Motor neuron (in vitro differentiated cells): ENCODE data around the gene TMPRSS9. TPM values are rescaled to one million over a fixed set of nuclear protein-coding genes. Genes with fewer than 3 reads are reported as not detected.
"Not testable (repeated sequence)": the region's sequence is repeated elsewhere in the genome, so short reads cannot be mapped to it uniquely, and the experiment has no call there.

ENCODE experiments used
- ATAC-seq, 8 experiments: fragments of 200-7000 bp; cut with Tn5 transposase; replicated peaks in 6 of 8; 2 replicates each; pipeline ENCODE4 v1.8.0; 2021; ENCODE audit warnings: mild to moderate bottlenecking in 8 of 8, moderate library complexity in 8 of 8
- H3K27ac ChIP-seq, 2 donors: fragments of 250-450 bp; sonication (Bioruptor Pico); 2 replicates each; pipeline ENCODE4 v1.9.0; 2021; ENCODE audit warnings: antibody characterized with exemption in 2 of 2, mild to moderate bottlenecking in 2 of 2, moderate library complexity in 1 of 2
- H3K4me1 ChIP-seq, 2 donors: fragments of 250-450 bp; sonication (Bioruptor Pico); replicated peaks in 1 of 2; 2 replicates each; pipeline ENCODE4 v1.6.1; 2021; ENCODE audit warnings: antibody characterized with exemption in 2 of 2, mild to moderate bottlenecking in 2 of 2, moderate library complexity in 1 of 2
- H3K4me3 ChIP-seq, 5 donors: fragments of 250-450 bp; sonication (Bioruptor Pico); 2 replicates each; pipeline ENCODE4 v1.9.0; 2021; ENCODE audit warnings: antibody characterized with exemption in 5 of 5, mild to moderate bottlenecking in 5 of 5, moderate library complexity in 4 of 5
- WGBS, 10 experiments: fragments of 450-650 bp; shearing (Covaris generic); methylation state at CpG; one replicate each; pipeline ENCODE4 v1.0.0; 2022; 5-methylcytosine and 5-hydroxymethylcytosine counted together
- in situ Hi-C, 9 experiments: fragments of 400-800 bp; cut with MboI; loops; one replicate each; pipeline ENCODE4 v1.15.0; 2021; ENCODE audit warnings: low sequenced_read_pairs in 9 of 9, low pct_unique_long_range_greater_than_20kb in 2 of 9; ENCODE audit not compliant: unreplicated experiment in 9 of 9
- total RNA-seq, 8 experiments: library from RNA; unstranded; fragments of 300-600 nt; gene quantifications; 2 replicates each; pipeline versions ENCODE4 v1.2.3 to v1.2.4, GENCODE V29; 2022

TMPRSS9 gene
- total RNA-seq, 8 experiments from 2014 or later = 0.33 to 4.1 (median 0.56) TPM; not detected in 1

DNA sequence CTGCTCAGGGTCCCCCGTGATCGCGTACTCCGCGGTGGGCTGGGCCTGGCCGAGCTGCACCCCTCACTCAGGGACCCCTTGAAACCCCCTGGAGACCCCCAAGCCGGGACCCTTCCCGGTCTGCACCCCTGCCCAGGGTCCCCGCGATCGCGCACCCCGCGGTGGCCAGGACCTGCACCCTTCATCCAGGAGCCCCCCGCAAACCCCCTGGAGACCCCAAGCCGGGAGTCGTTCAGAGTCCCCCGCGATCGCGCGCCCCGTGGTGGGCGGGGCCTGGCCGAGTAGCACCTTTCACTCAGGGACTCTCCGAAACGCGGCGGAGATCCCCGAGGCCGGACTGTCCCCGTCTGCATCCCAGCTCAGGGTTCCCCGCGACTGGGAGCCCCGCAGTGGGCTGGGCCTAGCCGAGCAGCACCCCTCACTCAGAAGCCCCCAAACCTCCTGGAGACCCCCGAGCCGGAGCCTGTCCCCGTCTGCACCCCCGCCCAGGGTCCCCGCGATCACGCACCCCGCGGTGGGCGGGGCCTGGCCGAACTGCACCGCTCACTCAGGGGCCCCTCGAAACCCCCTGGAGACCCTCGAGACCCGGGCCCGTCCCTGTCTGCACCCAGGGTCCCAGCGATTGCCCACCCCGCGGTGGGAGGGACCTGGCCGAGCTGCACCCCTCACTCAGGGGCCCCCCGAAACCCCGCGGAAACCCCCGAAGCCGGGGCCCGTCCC is 95.9 kb downstream of the TMPRSS9 start:
- in situ Hi-C loops = loop anchor here in 1 of 9 experiments (25.0 kb wide), 1 partner anchor 131 kb away; no protein-coding TSS in a partner anchor
- WGBS, 10 experiments = no CpG with 5 or more reads among the region's 62 CpGs
- ATAC-seq = peak; percentile 5 to 34 (median 18)
- peak overlapping the region; percentile 77 to 100 (median 89) for H3K4me3 ChIP-seq
- H3K4me1 ChIP-seq = peaks cover 6 to 7% of the 10 kb centered on the region in 2 donors
- H3K27ac ChIP-seq = peak overlapping the region; percentile 73 to 84

DNA sequence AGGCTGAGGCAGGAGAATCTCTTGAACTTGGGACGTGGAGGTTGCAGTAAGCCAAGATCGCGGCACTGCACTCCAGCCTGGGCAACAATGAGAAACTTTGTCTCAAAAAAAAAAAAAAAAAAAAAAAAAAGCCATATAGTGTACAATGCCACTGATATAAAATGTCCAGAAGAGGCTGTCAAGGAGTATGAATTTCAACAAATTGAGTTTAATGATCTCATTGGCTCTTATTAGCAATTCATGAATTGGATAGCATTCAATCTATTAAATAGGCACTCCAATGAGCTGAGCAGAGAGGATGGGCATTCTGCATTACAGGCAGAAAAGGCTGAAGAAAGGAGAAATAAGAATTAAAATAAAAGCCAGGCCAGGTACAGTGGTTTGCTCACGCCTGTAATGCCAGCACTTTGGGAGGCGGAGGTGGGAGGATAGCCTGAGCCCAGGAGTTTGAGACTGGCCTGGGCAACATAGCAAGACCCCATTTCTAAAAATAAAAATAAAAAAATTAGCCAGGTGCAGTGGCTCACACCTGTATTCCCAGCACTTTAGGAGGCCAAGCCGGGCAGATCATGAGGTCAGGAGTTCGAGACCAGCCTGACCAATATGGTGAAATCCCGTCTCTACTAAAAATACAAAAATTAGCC is 97.5 kb downstream of the TMPRSS9 start:
- in situ Hi-C loops = loop anchor here in 1 of 9 experiments (25.0 kb wide), 1 partner anchor 130 kb away; no protein-coding TSS in a partner anchor
- H3K4me1 ChIP-seq = peaks cover 6 to 7% of the 10 kb centered on the region in 2 donors
- no peak overlapping the region for H3K27ac ChIP-seq
- ATAC-seq = no peak
- H3K4me3 ChIP-seq = peak overlapping the region in 4 of 5 donors; percentile 77 to 100 (median 88)
- WGBS, 10 experiments = 77 to 100% (median 94%) methylated on average over 1 to 8 of the region's 8 CpGs; no CpG with 5 or more reads in 1 of the 10 experiments

DNA sequence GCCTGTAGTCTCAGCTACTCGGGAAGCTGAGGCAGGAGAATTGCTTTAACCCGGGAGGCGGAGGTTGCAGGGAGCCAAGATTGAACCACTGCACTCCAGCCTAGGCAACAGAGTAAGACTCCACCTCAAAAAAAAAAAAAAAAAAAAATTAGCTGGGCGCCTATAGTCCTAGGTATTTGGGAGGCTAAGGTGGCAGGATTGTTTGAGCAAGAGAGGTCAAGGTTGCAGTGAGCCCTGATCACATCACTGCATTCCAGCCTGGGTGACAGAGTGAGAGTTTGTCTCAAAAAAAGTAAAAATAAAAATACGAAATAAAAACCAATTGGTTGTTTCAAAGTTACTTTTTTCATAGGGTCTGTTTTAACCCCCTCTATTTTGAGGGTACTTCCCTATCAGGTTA is 98.0 kb downstream of the TMPRSS9 start:
- Histone ChIP-seq H3K4me1 (peaks cover 6 to 7% of the 10 kb centered on the region in 2 donors), H3K27ac (no peak overlapping the region), H3K4me3 (no peak overlapping the region)
- WGBS, 10 experiments = 71 to 100% (median 90%) methylated on average over 1 to 5 of the region's 5 CpGs; no CpG with 5 or more reads in 1 of the 10 experiments
- no peak for ATAC-seq
- in situ Hi-C loops = loop anchor here in 1 of 9 experiments (25.0 kb wide), 1 partner anchor 129 kb away; no protein-coding TSS in a partner anchor

DNA sequence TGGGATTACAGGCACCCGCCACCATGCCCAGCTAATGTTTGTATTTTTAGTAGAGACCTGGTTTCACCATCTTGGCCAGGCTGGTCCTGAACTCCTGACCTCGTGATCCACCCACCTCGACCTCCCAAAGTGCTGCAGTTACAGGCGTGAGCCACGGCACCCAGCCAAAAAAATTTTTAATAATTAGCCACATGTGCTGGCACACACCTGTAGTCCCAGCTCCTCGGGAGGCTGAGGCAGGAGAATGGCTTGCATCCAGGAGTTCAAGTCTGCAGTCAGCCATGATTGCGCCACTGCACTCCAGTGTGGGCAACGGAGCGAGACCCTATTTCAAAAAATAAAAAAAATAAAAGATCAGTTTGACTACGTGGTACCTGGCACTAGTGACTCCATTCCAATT is 98.7 kb downstream of the TMPRSS9 start:
- ATAC-seq, H3K4me1 ChIP-seq, H3K4me3 ChIP-seq, H3K27ac ChIP-seq: not testable (repeated sequence)
- in situ Hi-C loops = loop anchor here in 1 of 9 experiments (25.0 kb wide), 1 partner anchor 129 kb away; no protein-coding TSS in a partner anchor
- 80 to 100% (median 97%) methylated on average over 1 to 9 of the region's 10 CpGs; no CpG with 5 or more reads in 3 of the 10 experiments for WGBS, 10 experiments

DNA sequence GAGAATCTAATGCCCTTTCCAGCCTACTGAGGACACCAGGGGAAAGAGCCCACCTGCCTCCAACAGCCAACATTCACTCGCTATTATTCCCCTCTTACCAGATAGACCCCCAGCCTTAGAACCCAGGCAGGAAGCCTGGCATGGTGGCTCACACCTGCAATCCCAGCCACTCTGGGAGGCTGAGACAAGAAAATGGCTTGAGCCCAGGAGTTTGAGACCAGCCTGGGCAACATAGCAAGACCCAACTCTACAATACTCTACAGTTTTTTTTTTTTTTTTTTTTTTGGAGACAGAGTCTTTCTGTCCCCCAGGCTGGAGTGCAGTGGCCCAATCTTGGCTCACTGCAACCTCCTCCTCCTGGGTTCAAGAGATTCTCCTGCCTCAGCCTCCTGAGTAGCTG is 100.2 kb downstream of the TMPRSS9 start:
- no peak for ATAC-seq
- Histone ChIP-seq H3K27ac (no peak overlapping the region), H3K4me3 (no peak overlapping the region), H3K4me1 (peaks cover 2 to 3% of the 10 kb centered on the region in 2 donors)
- in situ Hi-C loops = loop anchor here in 2 of 9 experiments (10.0 to 25.0 kb wide), 2 partner anchors 127 to 155 kb away; no protein-coding TSS in a partner anchor
- 100% methylated on average over 1 of the region's 1 CpG; no CpG with 5 or more reads in 7 of the 10 experiments for WGBS, 10 experiments

DNA sequence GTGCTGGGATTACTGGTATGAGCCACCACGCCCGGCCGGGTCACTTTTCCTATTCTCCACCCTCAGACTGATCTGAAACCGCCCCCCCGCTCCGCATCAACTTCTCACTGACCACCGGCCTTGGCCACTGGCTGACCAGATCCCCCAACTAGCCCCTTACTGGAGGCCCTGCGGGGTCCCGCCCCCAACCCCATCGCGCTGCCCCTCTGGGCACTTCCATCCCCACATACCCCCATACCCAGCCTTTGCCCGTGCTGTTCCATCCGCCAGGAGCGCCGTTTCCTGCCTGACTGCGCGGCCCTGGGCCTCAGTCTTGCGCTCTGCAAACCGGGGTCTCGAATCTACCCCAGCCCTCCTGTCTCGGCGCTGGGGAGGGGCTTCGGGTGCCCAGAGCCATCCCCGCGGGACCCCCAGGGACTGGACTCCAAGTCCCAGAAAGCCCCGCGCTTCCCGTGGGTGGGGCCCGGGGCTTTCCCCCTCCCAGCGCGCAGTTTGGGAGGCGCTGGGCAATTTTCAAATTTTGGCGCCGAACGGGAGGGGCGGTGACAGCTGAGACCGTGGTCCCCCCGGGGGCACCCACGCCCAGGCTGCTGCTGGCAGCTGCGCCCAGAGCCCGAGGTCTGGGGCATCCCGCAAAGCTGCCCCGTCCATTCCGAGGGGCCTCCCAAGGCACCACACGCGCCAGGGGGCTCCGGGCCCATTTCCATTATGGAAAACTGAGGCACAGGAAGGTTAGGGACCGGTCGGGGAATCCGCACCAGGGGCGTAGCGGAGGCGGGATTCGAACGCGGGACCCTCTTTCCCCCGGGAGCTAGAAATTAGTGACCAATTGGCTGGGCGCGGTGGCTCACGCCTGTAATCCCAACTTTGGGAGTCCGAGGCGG is 101.9 kb downstream of the TMPRSS9 start:
- in situ Hi-C loops = loop anchor here in 2 of 9 experiments (10.0 to 25.0 kb wide), 2 partner anchors 125 to 153 kb away; no protein-coding TSS in a partner anchor
- peak in 7 of 8 experiments; percentile 7 to 74 (median 24) for ATAC-seq
- Histone ChIP-seq H3K4me1 (no peaks in the 10 kb centered on the region), H3K4me3 (peak overlapping the region; percentile 15 to 29 (median 21)), H3K27ac (no peak overlapping the region)
- WGBS, 10 experiments = 0 to 20% (median 7%) methylated on average over 2 to 17 of the region's 62 CpGs; no CpG with 5 or more reads in 4 of the 10 experiments

DNA sequence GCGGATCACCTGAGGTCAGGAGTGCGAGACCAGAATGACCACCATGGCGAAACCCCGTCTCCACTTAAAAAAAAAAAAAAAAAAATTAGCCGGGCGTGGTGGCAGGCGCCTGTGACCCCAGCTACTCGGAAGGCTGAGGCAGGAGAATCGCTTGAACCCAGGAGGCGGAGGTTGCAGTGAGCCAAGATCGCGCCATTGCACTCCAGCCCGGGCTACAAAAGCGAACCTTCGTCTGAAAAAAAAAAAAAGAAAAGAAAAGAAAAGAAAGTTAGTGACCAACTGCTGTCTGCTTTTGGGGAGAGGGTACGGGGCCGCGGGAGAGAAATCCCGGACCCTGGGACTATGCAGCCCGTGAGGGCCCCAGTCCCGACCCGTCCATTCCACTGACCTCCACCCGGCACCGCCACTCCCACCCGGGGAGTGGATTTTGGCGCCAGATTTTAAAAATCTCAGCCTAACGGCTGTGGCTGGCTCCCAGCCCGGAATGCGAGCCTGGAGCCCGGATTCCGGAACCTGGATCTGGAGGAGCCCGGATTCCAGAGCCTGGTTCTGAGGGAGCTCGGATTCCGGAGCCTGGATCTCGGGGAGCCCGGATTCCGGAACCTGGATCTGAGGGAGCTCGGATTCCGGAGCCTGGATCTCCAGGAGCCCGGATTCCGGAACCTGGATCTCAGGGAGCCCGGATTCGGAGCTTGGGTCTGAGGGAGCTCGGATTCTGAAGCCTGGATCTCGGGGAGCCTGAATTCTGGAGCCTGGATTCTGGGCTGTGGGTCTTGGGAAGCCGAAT is 102.8 kb downstream of the TMPRSS9 start:
- in situ Hi-C loops = loop anchor here in 2 of 9 experiments (10.0 to 25.0 kb wide), 2 partner anchors 124 to 152 kb away; no protein-coding TSS in a partner anchor
- 0 to 26% (median 6%) methylated on average over 3 to 24 of the region's 46 CpGs; no CpG with 5 or more reads in 1 of the 10 experiments for WGBS, 10 experiments
- peak; percentile 59 to 77 (median 65) for ATAC-seq
- Histone ChIP-seq H3K4me3 (peak overlapping the region in 3 of 5 donors; percentile 2 to 29 (median 21)), H3K4me1 (no peaks in the 10 kb centered on the region), H3K27ac (no peak overlapping the region)

DNA sequence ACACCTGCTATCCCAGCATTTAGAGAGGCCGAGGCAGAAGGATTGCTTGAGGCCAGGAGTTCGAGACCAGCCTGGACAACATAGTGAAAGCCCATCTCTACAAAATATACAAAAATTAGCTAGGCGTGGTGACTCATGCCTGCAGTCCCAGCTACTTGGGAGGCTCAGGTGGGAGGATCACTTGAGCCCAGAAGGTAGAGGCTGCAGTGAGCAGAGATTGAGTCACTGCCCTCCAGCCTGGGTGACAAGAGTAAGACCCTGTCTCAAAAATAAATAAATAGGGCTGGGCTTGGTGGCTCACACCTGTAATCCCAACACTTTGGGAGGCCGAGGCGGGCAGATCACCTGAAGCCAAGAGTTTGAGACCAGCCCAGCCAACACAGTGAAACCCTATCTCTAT is 103.6 kb downstream of the TMPRSS9 start:
- not testable (repeated sequence) for H3K4me1 ChIP-seq

DNA sequence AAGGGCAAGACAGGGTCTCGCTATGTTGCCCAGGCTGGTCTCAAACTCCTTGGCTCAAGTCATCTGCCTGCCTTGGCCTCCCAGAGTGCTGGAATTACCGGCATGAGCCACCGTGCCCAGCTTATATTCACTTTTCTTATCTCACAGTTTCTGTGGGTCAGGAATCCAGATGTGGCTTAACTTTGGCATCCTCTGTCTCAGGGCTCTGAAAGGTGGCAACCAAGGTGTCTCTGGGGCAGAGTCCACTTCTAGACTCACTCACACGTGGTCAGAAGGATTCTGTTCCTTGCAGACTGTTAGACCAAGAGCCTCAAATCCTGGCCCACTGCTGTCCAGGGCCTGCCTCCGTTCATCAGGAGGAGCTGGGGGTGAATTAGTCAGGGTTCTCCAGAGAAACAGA is 104.3 kb downstream of the TMPRSS9 start:
- WGBS, 10 experiments = 34 to 100% (median 90%) methylated on average over 1 to 2 of the region's 5 CpGs; no CpG with 5 or more reads in 7 of the 10 experiments
- in situ Hi-C loops = loop anchor here in 2 of 9 experiments (10.0 to 25.0 kb wide), 2 partner anchors 123 to 150 kb away; no protein-coding TSS in a partner anchor
- ATAC-seq = no peak
- peaks cover 0 to 3% of the 10 kb centered on the region in 2 donors for H3K4me1 ChIP-seq
- H3K27ac ChIP-seq = no peak overlapping the region
- no peak overlapping the region for H3K4me3 ChIP-seq

More for the DNA sequence above, 103.6 kb downstream of the TMPRSS9 start:
- WGBS, 10 experiments = 80 to 100% (median 95%) methylated on average over 1 to 5 of the region's 5 CpGs; no CpG with 5 or more reads in 5 of the 10 experiments
- not testable (repeated sequence) for H3K4me3 ChIP-seq, H3K27ac ChIP-seq, ATAC-seq
- in situ Hi-C loops = loop anchor here in 2 of 9 experiments (10.0 to 25.0 kb wide), 2 partner anchors 124 to 151 kb away; no protein-coding TSS in a partner anchor

DNA sequence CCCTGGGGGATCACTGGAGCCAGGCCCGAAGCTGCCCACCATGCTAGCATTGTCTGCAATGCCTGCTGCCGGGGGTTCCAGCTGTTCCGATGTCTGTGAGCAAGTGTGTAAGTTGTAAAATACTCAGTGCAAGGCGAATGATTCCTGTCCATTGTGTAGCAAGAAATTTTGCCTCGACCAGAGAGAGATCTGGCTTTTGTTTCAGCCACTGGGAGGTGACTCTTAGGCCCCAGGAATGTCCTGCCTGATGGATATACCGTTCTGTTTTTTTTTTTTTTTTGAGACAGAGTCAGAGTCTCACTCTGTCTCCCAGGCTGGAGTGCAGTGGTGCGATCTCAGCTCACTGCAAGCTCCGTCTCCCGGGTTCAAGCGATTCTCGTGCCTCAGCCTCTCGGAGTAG is 108.5 kb downstream of the TMPRSS9 start:
- Histone ChIP-seq H3K27ac (no peak overlapping the region), H3K4me3 (no peak overlapping the region), H3K4me1 (peaks cover 0 to 4% of the 10 kb centered on the region in 2 donors)
- WGBS, 10 experiments = 0 to 80% (median 68%) methylated on average over 1 to 8 of the region's 12 CpGs; no CpG with 5 or more reads in 2 of the 10 experiments
- no peak for ATAC-seq
- in situ Hi-C loops = loop anchor here in 2 of 9 experiments (10.0 to 25.0 kb wide), 2 partner anchors 119 to 146 kb away; no protein-coding TSS in a partner anchor
